Measurements from ENCODE around the gene C20orf144.

C20orf144 gene

DNA sequence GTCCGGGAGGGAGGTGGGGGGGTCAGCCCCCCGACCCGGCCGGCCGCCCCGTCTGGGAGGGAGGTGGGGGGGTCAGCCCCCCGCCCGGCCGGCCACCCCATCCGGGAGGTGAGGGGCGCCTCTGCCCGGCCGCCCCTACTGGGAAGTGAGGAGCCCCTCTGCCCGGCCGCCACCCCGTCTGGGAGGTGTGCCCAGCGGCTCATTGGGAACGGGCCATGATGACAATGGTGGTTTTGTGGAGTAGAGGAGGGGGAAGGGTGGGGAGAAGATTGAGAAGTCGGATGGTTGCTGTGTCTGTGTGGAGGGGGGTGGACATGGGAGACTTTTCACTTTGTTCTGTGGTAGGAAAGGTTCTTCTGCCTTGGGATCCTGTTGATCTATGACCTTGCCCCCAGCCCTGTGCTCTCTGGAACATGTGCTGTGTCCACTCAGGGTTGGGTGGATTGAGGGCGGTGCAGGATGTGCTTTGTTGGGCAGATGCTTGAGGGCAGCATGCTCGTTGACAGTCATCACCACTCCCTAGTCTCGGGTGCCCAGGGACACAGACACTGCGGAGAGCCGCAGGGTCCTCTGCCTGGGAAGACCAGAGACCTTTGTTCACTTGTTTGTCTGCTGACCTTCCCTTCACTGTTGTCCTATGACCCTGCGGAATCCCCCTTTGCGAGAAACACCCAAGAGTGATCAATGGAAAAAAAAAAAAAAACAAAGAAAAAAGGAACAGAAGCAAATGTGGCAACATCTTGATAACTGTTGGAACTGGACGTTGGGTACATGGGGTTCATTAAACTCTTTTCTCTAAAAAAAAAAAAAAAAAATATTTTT lies 39.7 kb downstream of the C20orf144 start:
- Mint-ChIP-seq H3K27me3 (ENCODE audit: low read depth) (peaks cover 3% of the 10 kb centered on the region), H3K4me1 (peaks cover 12% of the 10 kb centered on the region), H3K36me3 (ENCODE audit: low read depth) (peaks cover 4% of the 10 kb centered on the region), H3K27ac (no peak overlapping the region), H3K9me3 (peaks cover 13% of the 10 kb centered on the region), H3K4me3 (no peak overlapping the region)
- TF ChIP-seq, protein P1, sequence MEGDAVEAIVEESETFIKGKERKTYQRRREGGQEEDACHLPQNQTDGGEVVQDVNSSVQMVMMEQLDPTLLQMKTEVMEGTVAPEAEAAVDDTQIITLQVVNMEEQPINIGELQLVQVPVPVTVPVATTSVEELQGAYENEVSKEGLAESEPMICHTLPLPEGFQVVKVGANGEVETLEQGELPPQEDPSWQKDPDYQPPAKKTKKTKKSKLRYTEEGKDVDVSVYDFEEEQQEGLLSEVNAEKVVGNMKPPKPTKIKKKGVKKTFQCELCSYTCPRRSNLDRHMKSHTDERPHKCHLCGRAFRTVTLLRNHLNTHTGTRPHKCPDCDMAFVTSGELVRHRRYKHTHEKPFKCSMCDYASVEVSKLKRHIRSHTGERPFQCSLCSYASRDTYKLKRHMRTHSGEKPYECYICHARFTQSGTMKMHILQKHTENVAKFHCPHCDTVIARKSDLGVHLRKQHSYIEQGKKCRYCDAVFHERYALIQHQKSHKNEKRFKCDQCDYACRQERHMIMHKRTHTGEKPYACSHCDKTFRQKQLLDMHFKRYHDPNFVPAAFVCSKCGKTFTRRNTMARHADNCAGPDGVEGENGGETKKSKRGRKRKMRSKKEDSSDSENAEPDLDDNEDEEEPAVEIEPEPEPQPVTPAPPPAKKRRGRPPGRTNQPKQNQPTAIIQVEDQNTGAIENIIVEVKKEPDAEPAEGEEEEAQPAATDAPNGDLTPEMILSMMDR (IDR thresholded peaks at IDR 0.05; ENCODE audit: unreplicated experiment in 3 of 3), result no peak

DNA sequence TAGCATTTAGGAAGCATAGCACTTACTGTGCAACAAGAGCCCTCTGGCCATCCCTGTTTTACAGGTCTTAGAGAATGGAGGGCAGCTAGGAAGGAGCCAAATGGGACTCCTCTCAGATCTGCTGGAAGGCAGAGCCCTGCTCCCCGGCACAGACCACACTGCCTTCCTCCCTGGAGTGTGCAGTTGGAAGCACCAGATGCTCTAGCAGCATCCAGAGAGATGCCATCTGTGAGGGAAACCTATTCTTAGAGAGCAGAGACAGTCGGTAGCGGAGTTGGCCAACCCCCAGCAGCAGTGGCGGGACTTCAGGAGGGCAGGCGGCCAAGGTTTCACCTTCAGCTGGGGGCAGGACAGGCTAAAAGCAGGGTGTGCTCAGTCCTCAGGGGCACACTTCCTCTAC lies 40.7 kb downstream of the C20orf144 start:
- peaks cover 6% of the 10 kb centered on the region for H3K27me3 Mint-ChIP-seq (ENCODE audit: low read depth)
- H3K9me3 Mint-ChIP-seq, result peaks cover 7% of the 10 kb centered on the region
- H3K4me1 Mint-ChIP-seq, result peaks cover 5% of the 10 kb centered on the region
- no peak overlapping the region for H3K4me3 Mint-ChIP-seq
- H3K36me3 Mint-ChIP-seq (ENCODE audit: low read depth), result no peaks in the 10 kb centered on the region
- no peak overlapping the region for H3K27ac Mint-ChIP-seq
- TF ChIP-seq, protein P1 (IDR thresholded peaks at IDR 0.05; ENCODE audit: unreplicated experiment in 3 of 3), result no peak

DNA sequence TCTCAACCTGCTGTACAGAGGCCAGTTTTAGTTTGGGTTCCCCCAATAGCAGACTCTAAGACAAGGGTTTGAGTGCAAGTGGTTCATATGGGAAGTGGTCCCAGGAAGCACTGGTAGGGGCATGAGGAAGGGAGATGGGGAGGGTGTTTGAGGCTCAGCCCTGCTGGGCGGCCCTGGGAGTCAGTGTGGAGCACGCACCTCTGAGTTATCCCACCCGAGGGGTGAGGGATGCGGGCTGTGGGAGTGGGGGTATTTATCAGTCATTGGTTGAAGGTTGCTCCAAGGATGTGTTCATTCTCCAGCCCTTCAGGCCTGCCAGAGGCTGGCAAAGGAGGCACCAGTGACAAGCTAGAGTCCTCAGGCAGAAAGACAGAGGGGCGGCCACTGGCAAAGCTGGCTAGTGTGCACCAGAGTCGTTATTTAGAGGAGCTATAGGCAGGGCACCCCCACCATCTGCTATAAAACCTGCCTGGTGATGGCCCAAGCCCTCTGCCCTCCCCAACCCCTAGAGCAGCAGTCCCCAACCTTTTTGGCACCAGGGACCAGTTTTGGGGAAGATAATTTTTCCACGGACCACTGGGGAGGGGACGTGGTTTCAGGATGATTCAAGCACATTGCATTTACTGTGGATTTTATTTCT lies 41.5 kb downstream of the C20orf144 start:
- Mint-ChIP-seq H3K27me3 (ENCODE audit: low read depth) (peaks cover 3% of the 10 kb centered on the region), H3K9me3 (peaks cover 4% of the 10 kb centered on the region), H3K4me3 (no peak overlapping the region), H3K27ac (no peak overlapping the region), H3K4me1 (peaks cover 5% of the 10 kb centered on the region), H3K36me3 (ENCODE audit: low read depth) (no peaks in the 10 kb centered on the region)
- TF ChIP-seq, protein P1 (IDR thresholded peaks at IDR 0.05; ENCODE audit: unreplicated experiment in 3 of 3), result no peak

- Mint-ChIP-seq H3K4me3 (no peak overlapping the region), H3K4me1 (peaks cover 5% of the 10 kb centered on the region), H3K27ac (no peak overlapping the region), H3K9me3 (peaks cover 4% of the 10 kb centered on the region), H3K36me3 (ENCODE audit: low read depth) (no peaks in the 10 kb centered on the region), H3K27me3 (ENCODE audit: low read depth) (peaks cover 3% of the 10 kb centered on the region)
- TF ChIP-seq, protein P1 (IDR thresholded peaks at IDR 0.05; ENCODE audit: unreplicated experiment in 3 of 3), result no peak
Observed at GRCh38 chr20:33704197-33704924, 42.2 kb downstream of the C20orf144 start.

DNA sequence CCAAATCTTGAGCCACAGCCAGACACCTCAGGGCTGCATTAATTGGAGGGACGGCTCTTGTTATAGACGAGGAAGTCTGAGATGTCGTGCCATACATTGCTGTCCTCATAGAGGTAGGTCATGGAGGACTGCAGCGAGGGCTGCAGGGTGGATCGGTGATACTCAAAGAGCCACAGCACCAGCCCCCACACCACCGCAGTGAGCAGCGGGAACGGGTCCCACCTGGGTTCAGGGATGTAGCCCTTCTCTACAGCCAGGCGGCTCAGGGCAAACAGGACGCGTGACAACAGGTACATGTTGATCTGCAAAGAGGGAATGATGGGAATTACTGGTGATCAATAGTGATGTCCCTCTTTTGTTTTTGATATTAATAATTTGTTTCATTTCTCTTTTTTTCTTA lies 45.5 kb downstream of the C20orf144 start:
- Mint-ChIP-seq H3K4me3 (no peak overlapping the region), H3K36me3 (ENCODE audit: low read depth) (no peaks in the 10 kb centered on the region), H3K27me3 (ENCODE audit: low read depth) (peaks cover 3% of the 10 kb centered on the region), H3K4me1 (peaks cover 5% of the 10 kb centered on the region), H3K9me3 (no peaks in the 10 kb centered on the region), H3K27ac (no peak overlapping the region)
- TF ChIP-seq, protein P1 (IDR thresholded peaks at IDR 0.05; ENCODE audit: unreplicated experiment in 3 of 3), result no peak

Data from nephron (organoid).